Daoy (cell line): ENCODE results near the gene IGFL1. TPM values are rescaled to one million over a fixed set of nuclear protein-coding genes. Genes with fewer than 3 reads are reported as not detected.
"Not testable (repeated sequence)": the region's sequence is repeated elsewhere in the genome, so short reads cannot be mapped to it uniquely, and the experiment has no call there.

Source experiments
- DNase-seq: peaks from one replicate; pipeline ENCODE4 v3.0.0-alpha.2; 2015; ENCODE audit warnings: low read depth
- total RNA-seq: library from RNA; depleted of rRNA; stranded (reverse); fragments of >200 nt; shearing (Covaris generic); gene quantifications from 2 replicates; pipeline ENCODE4 v1.2.3, GENCODE V29; 2014; rRNA removed

IGFL1 gene
- total RNA-seq = not detected in 2 replicates

DNA sequence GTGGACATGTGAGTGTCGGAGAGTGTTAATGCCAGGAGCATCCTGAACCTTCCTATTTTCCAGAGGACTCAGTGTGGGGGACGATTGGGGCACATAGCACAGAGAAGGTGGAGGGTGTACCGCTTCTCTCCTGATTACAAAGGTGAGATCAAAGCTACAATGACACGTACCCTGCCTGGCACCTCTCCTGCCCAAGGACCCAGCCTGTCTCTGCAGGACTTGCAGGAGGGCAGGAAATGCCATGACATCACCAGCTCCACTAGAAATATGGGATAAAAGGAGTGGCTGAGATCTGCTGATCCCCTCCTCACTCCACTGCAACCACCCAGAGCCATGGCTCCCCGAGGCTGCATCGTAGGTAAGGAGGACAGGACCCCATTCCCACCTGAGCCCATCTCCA lies at the start of gene IGFL1:
TSS of gene IGFL1 (plus strand) at position 301 of the 400 bp plus-strand sequence. CDS start at position 334, 33 bp downstream.
- DNase-seq = no peak

DNA sequence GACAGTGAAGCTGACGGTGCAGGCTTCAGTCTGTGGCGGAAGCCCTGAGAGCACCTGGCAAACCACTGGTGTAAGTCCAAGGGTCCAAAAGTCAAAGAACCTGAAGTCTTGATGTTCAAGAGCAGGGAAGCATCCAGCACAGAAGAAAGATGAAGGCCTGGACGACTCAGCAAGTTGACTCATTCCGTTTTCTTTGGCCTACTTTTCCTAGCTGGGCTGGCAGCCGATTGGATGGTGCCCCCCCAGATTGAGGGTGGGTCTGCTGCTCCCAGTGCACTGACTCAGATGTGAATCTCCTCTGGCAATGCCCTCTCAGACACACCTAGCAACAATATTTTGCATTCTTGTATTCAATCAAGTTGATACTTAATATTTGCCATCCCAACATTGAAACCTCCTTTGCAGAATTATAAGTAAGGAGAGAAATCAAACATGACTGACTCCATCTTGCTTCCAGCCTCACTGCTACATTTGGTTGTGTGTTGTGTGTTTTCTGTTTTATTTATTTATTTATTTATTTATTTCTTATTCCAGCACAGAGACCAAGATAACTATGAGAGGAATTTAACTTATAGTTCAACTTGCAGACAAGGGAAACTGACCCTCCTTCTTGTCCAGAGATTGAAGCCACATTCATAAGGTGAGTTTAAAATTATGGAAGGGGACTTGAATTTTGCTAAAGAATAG lies 48.7 kb upstream of the IGFL1 start:
- DNase-seq = peak; percentile 90

- peak; percentile 53 for DNase-seq
Measured at GRCh38 chr19:46181388-46181779, 48.2 kb upstream of the IGFL1 start.

- no peak for DNase-seq
Measured at GRCh38 chr19:46182476-46182875, 47.1 kb upstream of the IGFL1 start.

DNA sequence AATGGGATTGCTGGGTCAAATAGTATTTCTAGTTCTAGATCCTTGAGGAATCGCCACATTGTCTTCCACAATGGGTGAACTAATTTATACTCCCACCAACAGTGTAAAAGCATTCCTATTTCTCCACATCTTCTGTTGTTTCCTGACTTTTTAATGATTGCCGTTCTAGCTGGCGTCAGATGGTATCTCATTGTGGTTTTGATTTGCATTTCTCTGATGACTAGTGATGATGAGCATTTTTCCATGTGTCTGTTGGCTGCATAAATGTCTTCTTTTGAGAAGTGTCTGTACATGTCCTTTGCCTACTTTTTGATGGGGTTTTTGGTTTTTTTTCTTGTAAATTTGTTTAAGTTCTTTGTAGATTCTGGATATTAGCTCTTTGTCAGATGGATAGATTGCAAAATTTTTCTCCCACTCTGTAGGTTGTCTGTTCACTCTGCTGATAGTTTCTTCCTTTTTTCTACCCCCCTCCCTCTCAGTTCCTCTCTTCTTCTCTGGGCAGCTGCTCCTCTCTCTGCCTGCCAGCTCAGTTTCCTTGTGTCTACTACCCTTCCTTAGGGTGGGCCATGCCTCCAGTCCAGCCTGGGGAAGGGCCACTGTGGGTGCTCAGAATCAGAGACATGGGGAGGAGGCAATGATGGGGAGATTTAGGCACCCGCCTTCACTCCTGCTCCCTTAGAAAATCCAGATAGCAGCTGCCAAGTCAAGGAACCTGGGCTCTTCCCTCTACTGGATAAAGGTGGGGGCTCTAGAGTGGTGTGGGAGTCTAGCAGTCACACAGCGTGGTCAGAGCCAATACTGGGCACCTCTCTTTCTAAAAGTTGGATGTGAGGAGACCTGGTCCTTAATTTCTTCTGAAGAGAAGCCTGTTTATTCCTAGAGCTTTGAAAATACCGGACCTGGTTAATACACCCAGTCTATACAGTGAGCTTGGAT lies 44.5 kb upstream of the IGFL1 start:
- not testable (repeated sequence) for DNase-seq

DNA sequence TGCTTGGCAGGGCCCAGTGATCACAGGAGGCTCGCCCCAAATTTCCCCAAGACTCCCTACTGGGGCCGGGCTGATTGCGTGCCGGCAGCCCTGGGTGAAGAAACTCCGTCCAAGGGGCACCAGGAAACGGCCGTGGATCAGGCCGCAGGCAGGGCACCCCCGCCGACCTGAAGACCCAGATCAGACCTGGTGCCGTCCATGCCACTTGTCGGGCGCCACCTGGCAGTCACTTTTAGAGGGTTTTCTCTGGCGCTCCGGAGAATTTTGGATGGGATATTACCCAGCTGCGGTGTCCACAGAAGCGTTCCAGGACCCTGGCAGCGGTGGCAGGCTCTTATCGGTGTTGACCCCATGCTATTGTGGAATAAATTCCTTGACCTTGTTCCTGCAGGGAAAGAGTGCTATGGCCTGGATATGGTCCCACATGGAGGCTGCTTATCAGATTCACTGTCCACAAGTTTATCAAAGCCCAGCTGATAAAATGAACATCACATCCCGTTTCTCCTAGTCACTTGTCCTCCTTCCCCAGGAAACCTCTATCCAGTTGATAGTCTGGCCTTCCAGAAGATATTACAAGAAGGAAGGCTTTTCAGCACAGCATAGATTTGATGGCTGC lies 43.3 kb upstream of the IGFL1 start:
- DNase-seq = no peak

DNA sequence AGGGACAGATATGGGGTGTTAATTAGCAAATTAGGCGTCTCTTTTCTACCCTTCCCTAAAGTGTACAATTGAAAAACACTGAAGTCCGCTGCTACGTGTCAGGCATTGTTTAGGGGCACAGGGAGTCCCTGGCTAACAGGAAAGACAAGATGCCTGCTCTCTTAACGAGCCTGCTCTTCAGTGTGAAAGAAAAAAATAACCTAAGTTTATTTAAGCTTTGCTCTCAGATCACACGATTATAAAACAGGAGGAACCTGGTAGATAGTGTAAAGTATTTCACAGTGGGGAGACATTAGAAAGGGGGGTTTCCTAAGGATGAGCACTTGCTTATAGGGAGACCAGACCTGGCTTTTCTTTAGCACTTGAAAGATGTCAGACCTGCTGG lies 42.8 kb upstream of the IGFL1 start:
- DNase-seq = no peak

- DNase-seq = no peak
Measured at GRCh38 chr19:46189971-46190888, 39.3 kb upstream of the IGFL1 start.

DNA sequence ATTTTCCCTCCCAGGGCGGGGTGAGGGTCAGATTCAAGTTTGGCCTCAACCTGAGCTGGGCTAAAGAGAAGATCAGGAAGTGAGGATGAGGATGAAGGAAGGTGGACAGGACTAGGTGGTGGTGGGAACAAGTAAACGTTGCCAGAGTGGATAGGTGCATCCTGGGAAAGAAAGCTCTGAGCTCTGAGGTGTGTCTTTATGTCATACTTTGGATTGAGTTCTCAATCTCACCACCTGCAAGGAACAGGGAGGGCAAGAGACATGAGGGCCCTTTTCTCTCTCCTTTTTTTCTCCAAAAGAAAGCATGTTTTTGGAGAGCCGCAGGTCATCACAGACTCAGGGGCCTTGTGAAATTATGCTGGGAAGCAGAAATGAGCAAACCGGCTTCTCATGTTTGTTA lies 38.2 kb upstream of the IGFL1 start:
- no peak for DNase-seq

DNA sequence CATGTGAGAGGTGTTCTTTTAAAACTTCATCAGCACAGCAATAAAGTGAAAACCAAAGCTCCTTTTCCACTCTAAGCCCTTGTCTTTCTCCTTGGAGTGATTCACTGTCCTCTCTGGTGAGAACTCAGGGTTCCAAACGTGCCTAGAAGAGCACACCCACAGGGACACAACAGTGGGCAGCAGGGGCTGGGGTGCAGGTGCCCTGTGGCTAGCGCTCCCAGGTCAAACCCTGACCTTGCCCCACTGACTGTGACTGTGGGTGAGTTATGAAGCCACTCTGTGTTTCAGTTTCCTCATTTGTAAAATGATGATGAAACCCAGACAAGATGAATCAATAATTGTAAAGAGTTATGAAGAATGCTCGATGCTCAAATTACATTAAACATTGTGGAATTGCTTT lies 37.6 kb upstream of the IGFL1 start:
- no peak for DNase-seq

DNA sequence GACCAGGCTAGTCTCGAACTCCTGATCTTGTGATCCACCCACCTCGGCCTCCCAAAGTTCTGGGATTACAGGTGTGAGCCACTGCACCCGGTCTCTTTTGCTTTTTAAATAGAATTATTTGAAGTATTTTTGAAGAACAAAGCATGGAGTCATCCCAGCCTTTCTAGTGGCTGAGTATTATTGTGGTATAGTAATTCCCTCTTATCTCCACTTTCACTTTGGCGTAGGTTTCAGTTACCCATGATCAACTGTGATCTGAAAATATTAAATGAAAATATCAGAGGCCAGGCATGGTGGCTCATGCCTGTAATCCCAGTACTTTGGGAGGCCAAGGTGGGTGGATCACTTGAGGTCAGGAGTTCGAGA lies 36.9 kb upstream of the IGFL1 start:
- DNase-seq = not testable (repeated sequence)

- DNase-seq = peak; percentile 78
Measured at GRCh38 chr19:46192992-46193650, 36.4 kb upstream of the IGFL1 start.

DNA sequence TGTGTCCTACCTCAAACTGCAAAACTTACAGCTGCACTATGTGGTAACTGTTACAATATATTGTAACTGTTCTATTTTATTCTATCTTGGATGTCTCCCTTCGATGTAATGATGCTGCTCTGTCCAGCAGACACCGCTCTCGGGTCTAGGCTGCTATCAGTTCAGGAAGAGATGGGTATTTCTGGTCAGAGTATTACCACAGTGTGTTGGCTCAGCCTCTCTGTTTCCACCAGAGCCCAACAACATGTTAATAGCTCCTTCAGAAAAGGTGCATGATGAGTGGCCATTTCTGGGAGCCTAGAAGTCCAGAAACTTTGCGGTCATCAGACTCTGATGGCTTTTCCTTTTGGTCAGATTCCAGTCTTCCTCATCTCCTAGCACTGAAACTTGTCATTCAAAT lies 35.9 kb upstream of the IGFL1 start:
- no peak for DNase-seq

DNA sequence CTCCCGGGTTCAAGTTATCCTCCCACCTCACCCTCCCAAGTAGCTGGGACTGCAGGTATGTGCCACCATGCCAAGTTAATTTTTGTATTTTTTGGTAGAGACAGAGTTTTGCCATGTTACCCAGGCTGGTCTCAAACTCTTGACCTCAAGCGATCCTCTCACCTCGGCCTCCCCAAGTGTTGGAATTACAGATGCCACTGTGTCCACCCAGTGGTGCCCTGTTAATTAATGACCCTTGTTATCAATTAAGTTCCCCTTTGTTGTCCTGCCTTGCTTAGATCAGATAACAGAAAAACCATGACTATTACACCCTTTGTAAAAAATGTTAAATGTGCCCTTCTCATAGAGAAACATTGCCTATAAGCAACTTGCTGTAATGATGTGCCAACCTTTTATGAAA lies 34.4 kb upstream of the IGFL1 start:
- DNase-seq = no peak

DNA sequence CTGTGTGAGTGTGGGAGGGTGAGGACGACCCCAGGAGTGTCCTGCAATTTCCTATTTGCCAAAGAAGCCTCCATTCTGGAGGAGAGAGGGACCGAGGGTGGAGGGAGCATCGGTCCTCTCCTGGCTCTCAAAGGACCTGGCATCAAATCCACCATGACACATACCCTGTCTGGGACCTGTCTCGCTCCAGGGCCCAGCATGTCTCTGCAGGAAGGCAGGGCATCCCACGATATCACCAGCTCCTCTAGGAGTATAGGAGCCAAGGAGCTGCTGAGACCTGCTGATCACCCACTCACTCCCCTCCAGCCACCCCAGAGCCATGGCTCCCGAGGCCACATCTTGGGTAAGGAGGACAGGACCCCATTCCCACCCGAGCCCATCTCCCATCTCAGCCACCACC lies 33.6 kb upstream of the IGFL1 start:
- not testable (repeated sequence) for DNase-seq

- DNase-seq = no peak
Measured at GRCh38 chr19:46196410-46197124, 33.0 kb upstream of the IGFL1 start.

DNA sequence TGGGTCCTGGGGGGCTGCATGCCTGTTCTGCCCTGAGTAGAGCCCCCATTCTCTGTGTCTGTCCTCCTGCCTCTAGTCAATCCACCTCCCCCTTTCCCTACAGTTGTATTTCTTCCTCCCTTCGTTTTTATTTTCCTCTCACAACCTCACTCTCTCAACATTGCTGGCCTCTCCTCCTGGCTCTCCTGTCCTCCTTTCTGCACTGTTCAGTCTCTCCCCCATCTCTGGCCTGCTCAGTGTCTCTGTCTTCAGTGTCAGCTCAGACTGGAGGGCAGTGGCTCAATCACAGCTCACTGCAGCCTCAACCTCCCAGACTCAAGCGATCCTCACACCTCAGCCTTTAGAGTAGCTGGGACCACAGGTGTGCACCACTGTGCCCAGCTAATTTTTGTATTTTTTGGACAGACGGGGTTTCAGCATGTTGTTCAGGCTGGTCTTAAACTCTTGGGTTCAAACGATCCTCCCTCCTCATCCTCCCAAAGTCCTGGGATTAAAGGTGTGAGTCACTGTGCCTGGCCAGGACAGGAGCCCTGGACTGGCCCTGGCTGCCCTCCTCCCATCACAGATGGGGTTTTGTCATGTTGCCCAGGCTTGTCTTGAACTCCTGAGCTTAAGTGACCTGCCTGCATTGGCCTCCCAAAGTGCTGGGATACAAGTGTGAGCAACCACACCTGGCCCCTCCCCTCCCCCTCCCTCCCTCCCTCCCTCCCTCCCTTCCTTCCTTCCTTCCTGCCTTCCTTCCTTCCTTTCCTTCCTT lies 32.0 kb upstream of the IGFL1 start:
- DNase-seq = no peak

DNA sequence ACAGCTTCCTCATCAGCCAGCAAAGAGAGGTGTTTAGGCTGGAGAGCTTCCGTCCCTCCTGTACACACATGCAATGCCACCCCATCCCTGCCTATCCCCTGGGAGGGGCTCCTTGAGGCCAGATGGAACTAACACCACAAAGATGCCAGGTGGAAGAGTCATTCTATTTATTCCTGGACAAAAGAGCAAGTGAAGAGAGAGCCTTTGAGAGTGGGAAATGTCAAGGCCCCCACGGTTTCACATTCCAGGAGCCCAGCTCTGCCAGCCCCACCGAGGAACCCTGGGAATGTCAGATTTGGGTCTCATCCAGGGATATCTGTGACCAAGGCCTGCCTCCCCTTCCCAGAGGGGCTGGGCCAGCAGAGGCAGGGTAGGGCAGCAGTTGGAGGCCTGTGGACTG lies 30.8 kb upstream of the IGFL1 start:
- DNase-seq = peak; percentile 37

GRCh38 chr19:46201454-46202310 lies 27.9 kb upstream of the IGFL1 start:
- no peak for DNase-seq
